Amygdala (tissue), 56 donors: ENCODE measurements around the gene DNTTIP2.

Experiments used
- DNase-seq, 56 donors: peaks; one replicate each; lab custom pipeline; 2025; lab: John Stamatoyannopoulos, UW

Gene DNTTIP2

DNA sequence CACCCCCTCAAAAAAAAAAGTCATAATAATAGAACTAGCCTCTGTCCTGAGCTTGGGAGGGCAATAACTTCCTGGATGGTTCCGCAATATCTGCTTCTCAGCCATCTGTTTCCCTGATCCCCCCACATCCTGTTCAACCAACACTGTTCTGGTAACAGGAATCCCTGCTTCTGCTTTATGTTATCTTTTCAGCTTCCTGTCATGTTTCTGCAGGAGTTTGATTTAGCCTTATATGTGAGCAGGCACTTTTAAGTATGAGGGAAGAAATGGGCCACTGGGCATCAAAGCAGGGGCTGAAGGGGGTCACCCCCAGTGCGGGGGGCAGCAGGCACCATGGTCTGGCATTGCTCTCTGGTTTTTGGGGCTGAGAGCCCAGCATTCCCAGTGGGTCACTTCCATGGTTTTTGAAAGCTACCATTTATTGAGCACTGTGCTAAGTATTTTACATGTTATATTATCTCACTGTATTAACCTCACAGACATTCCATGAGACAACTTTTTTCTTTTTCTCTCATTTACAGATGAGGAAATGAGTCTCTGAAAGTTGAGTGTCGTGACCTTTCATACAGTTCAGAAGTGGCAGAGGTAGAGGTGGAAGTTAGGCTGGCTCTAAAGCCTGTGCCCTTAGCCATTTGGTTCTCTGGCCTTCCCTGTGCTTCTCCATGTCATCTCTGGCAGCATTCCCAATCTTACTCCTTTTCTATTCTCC is 61.9 kb downstream of the DNTTIP2 start:
- DNase-seq: peak in 3 of 56 donors; percentile 7 to 43 (median 12)
